Gastroesophageal sphincter (tissue), 3 donors: ENCODE measurements around the gene ECI1.

Experiments used
- POLR2A ChIP-seq, 2 donors: fragments of 450-650 bp; IDR thresholded peaks; one replicate each; pipeline ENCODE4 v1.6.1; 2017; ENCODE audit warnings: antibody characterized with exemption in 2 of 2, mild to moderate bottlenecking in 2 of 2, moderate library complexity in 1 of 2
- TF ChIP-seq, protein P1 (sequence below), 4 experiments: fragments of 200-600 bp in 2 of 4; fragments of 450-650 bp in 2 of 4; sonication (generic) in 1 of 4; IDR thresholded peaks; one replicate each; pipeline ENCODE4 v1.5.1; 2017 to 2019; ENCODE audit warnings: antibody characterized with exemption in 4 of 4, mild to moderate bottlenecking in 2 of 4, moderate library complexity in 2 of 4

DNA sequence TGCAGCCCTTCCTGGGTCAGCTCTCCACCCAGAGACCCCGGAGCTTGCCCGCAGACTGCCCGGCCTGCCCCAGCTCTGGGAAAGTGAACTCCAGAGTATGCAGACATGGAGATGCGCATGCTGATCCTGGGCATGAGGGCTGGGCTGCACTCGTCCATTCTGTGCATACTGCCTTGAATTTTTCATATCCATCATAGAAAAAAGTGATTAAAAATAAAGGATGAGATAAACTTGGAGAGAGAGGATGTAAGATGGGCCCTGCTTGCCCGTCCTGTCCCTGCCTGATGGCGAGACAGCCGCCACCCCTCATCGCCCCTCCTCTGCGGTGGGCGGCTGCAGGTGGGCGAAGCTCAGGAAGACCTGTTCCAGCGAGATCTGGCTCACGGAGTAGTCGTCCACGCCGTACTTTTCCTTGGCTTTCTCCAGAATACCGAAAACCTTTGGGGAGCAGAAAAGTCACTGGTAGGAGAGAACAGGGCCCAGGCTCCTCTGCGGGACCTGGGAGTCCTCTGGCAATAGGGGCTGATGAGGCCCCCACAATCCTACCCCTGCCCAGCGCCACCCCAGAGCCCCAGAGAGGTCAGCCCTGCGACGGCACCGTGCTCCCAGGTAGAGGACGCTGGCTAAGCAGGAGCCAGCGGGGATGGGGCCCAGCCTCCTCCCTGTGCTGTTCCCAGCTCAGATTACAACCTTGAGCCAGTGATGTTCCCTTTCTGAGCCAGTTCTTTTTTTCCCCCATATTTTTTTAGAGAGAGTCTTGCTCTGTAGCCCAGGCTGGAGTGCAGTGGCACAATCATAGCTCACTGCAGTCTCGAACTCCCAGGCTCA is 25.2 kb upstream of the ECI1 start:
- TF ChIP-seq, protein P1, sequence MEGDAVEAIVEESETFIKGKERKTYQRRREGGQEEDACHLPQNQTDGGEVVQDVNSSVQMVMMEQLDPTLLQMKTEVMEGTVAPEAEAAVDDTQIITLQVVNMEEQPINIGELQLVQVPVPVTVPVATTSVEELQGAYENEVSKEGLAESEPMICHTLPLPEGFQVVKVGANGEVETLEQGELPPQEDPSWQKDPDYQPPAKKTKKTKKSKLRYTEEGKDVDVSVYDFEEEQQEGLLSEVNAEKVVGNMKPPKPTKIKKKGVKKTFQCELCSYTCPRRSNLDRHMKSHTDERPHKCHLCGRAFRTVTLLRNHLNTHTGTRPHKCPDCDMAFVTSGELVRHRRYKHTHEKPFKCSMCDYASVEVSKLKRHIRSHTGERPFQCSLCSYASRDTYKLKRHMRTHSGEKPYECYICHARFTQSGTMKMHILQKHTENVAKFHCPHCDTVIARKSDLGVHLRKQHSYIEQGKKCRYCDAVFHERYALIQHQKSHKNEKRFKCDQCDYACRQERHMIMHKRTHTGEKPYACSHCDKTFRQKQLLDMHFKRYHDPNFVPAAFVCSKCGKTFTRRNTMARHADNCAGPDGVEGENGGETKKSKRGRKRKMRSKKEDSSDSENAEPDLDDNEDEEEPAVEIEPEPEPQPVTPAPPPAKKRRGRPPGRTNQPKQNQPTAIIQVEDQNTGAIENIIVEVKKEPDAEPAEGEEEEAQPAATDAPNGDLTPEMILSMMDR (IDR thresholded peaks at IDR 0.05): no peak
- TF ChIP-seq POLR2A (IDR thresholded peaks at IDR 0.05): no peak
